OCI-LY7 (cell line): ENCODE measurements around the gene RNF150.

Experiments used
- CTCF ChIP-seq: fragments of 200-600 bp; sonication (generic); conservative IDR thresholded peaks from 2 replicates; pipeline ENCODE4 v1.5.1; 2014; ENCODE audit warnings: mild to moderate bottlenecking, antibody characterized with exemption, low read length, moderate library complexity, mixed read lengths
- EZH2phosphoT487 ChIP-seq: fragments of 200-600 bp; sonication (generic); IDR thresholded peaks from 2 replicates; pipeline ENCODE4 v1.6.1; 2018; ENCODE audit warnings: low read depth, borderline replicate concordance, mild to moderate bottlenecking, mixed run types, antibody characterized with exemption, low read length, moderate library complexity, mixed read lengths

DNA sequence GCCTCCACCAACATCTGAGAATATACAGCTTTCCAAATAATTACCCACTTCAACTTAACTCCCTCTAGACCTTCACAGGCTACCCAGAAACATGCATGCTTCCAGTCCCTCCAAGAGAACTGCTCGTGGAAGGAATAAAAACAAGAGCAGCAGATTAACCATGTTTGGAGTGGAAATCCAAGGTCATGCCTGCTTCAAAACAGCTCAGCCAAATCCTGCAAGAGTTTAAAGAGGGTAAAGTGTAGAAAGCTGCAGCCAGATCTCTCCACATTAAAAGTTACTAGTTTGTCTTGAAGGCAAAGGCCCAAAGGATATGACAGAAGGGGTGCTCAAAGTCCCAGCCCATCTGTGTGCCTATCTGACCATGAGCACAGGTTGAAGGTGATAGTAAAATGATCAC, 139.3 kb downstream of the RNF150 start:
- TF ChIP-seq CTCF: no peak
- no peak for TF ChIP-seq EZH2phosphoT487
